Lung (tissue), 12 donors: ENCODE measurements around the gene PLXNA1. TPM values are rescaled to one million over a fixed set of nuclear protein-coding genes. Genes with fewer than 3 reads are reported as not detected.

Experiments
- ATAC-seq: fragments of 200-7000 bp; cut with Tn5 transposase; one replicate; pipeline ENCODE4 v1.9.1; 2020; ENCODE audit warnings: moderate number of reproducible peaks; ENCODE audit not compliant: insufficient read depth, low FRiP score
- DNase-seq, 3 donors: peaks; one replicate each; pipeline ENCODE4 v3.0.0-alpha.2; 2013 to 2017
- H3K27ac ChIP-seq, 2 donors: one replicate each; pipeline ENCODE4 v1.5.1; 2013; ENCODE audit warnings: mild to moderate bottlenecking in 2 of 2, moderate library complexity in 2 of 2, control low read depth in 1 of 2, inconsistent platforms in 1 of 2, low read depth in 1 of 2, low read length in 1 of 2
- H3K27me3 ChIP-seq, 3 donors: one replicate each; pipeline ENCODE4 v1.5.1; 2013; ENCODE audit warnings: low read length in 2 of 3; ENCODE audit not compliant: control insufficient read depth in 3 of 3, insufficient read depth in 3 of 3
- H3K36me3 ChIP-seq, 4 donors: one replicate each; pipeline ENCODE4 v1.5.1; 2013; ENCODE audit warnings: low read length in 4 of 4, mild to moderate bottlenecking in 1 of 4, moderate library complexity in 1 of 4; ENCODE audit not compliant: control insufficient read depth in 4 of 4, insufficient read depth in 4 of 4
- H3K4me1 ChIP-seq, 5 donors: one replicate each; pipeline ENCODE4 v1.5.1; 2013; ENCODE audit warnings: low read length in 5 of 5, mild to moderate bottlenecking in 2 of 5, moderate library complexity in 1 of 5; ENCODE audit not compliant: control insufficient read depth in 5 of 5, insufficient read depth in 5 of 5
- H3K4me3 ChIP-seq: one replicate; pipeline ENCODE4 v1.5.1; 2013; ENCODE audit warnings: mild to moderate bottlenecking, control low read depth, moderate library complexity
- H3K9ac ChIP-seq, 2 donors: one replicate each; pipeline ENCODE4 v1.5.1; 2013; ENCODE audit warnings: low read length in 2 of 2, control low read depth in 1 of 2; ENCODE audit not compliant: insufficient read depth in 1 of 2
- H3K9me3 ChIP-seq, 4 donors: one replicate each; pipeline ENCODE4 v1.5.1; 2013; ENCODE audit warnings: low read length in 3 of 4, mild to moderate bottlenecking in 1 of 4, moderate library complexity in 1 of 4; ENCODE audit not compliant: control insufficient read depth in 4 of 4, insufficient read depth in 3 of 4
- CTCF ChIP-seq: IDR thresholded peaks from 2 replicates; pipeline ENCODE4 v1.5.1; 2012; ENCODE audit warnings: mild to moderate bottlenecking; ENCODE audit errors: control extremely low read depth, extremely low read depth
- WGBS, 2 donors: extraction: QIAGEN DNeasy Blood & Tissue Kit; methylation state at CpG; one replicate each; pipeline ENCODE4 v1.1.7; 2013; 5-methylcytosine and 5-hydroxymethylcytosine counted together
- polyA plus RNA-seq, 2 donors: library from polyadenylated mRNA; stranded (reverse); fragments of 200-250 nt; gene quantifications; one replicate each; pipeline ENCODE4 v1.2.1, GENCODE V29; 2013
- total RNA-seq, 2 donors: library from RNA; depleted of rRNA in 1 of 2; stranded (reverse); fragments of >200 nt in 1 of 2; gene quantifications; one replicate each; pipeline ENCODE4 v1.2.1, GENCODE V29; 2014 to 2021
- donor health status: control.
- donor health status: control.
- donor health status: Bipolar disorder and iron deficiency.
- donor health status: healthy.
- donor health status: DM: yes; HTN: yes; CAD: no.

The PLXNA1 gene
- total and polyA plus RNA-seq, 4 donors, result 17.6 to 51.7 (median 21.7) TPM

DNA sequence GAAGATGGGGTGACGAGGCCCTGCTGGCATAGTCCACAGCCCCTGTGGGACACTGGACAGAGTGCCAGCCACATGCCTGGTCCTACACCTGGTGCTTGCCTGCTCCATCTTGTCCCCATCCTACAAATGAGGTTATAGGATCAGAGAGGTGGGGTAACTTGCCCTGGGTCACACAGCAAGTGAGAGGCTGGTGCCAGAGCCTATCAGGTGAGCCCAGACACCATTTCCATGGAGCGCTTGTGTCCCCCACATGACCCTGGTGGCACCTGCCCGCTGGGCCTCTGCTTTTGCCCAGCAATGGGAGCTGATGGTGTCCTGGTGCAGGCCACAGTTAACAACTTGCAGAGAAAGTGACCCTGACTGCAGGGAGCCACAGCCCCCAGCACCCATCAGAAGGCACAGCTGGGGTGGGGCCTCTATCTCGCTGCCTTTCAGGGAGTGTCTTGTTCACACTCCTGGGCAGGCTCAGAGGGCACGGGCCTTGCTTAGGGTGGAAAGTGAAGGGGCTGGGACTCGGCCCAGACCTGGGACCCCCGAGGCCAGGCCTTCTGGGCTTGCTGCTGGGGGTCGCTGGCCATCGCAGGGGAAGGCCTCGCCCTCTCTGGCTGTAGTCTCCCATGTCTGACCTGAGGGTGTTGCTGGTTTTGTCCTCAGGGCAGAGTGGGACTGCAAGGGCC is 7.2 kb downstream of the PLXNA1 start:
- no peak for DNase-seq

GRCh38 chr3:126990890-126991289 is 8.0 kb downstream of the PLXNA1 start:
- TF ChIP-seq CTCF, result no peak
- Histone ChIP-seq H3K9ac (no peak overlapping the region), H3K4me3 (no peak overlapping the region), H3K9me3 (peaks cover 0 to 2% (median 0%) of the 10 kb centered on the region in 4 donors), H3K4me1 (peaks cover 0 to 23% (median 8%) of the 10 kb centered on the region in 5 donors), H3K36me3 (peaks cover 6 to 32% (median 12%) of the 10 kb centered on the region in 4 donors), H3K27ac (no peak overlapping the region), H3K27me3 (no peaks in the 10 kb centered on the region)
- WGBS, 2 donors, result 90 to 93% methylated on average over 5 of the region's 5 CpGs
- ATAC-seq (no peak), DNase-seq (no peak)

More for the DNA sequence above, 7.2 kb downstream of the PLXNA1 start:
- peaks cover 0 to 2% (median 0%) of the 10 kb centered on the region in 4 donors for H3K9me3 ChIP-seq
- H3K4me1 ChIP-seq, result peaks cover 0 to 23% (median 8%) of the 10 kb centered on the region in 5 donors
- peaks cover 6 to 32% (median 12%) of the 10 kb centered on the region in 4 donors for H3K36me3 ChIP-seq
- WGBS, 2 donors, result 92 to 93% methylated on average over 10 of the region's 10 CpGs
- no peak overlapping the region for H3K4me3 ChIP-seq
- H3K27ac ChIP-seq, result no peak overlapping the region
- TF ChIP-seq CTCF, result no peak
- H3K9ac ChIP-seq, result no peak overlapping the region
- H3K27me3 ChIP-seq, result no peaks in the 10 kb centered on the region
- ATAC-seq, result no peak

GRCh38 chr3:126991366-126992200 is 8.7 kb downstream of the PLXNA1 start:
- H3K27ac ChIP-seq, result no peak overlapping the region
- H3K4me1 ChIP-seq, result peaks cover 0 to 23% (median 8%) of the 10 kb centered on the region in 5 donors
- H3K36me3 ChIP-seq, result peaks cover 6 to 34% (median 12%) of the 10 kb centered on the region in 4 donors
- peaks cover 0 to 2% (median 0%) of the 10 kb centered on the region in 4 donors for H3K9me3 ChIP-seq
- no peak overlapping the region for H3K4me3 ChIP-seq
- WGBS, 2 donors, result 93 to 95% methylated on average over 24 of the region's 24 CpGs
- H3K27me3 ChIP-seq, result no peaks in the 10 kb centered on the region
- ATAC-seq (no peak), DNase-seq (no peak)
- no peak for TF ChIP-seq CTCF
- no peak overlapping the region for H3K9ac ChIP-seq
